ENCODE measurements around the gene ZNF48.

The ZNF48 gene

GRCh38 chr16:30349675-30350074, 45.5 kb upstream of the ZNF48 start:
- TF ChIP-seq REST (IDR thresholded peaks at IDR 0.05; ENCODE audit: insufficient read depth in 1 of 2, low read depth in 2 of 2, low read length in 2 of 2), result no peak
- no peak for TF ChIP-seq SIN3A (IDR thresholded peaks at IDR 0.05; ENCODE audit: borderline replicate concordance, insufficient read depth, low read length)
- TF ChIP-seq POLR2AphosphoS5 (IDR thresholded peaks at IDR 0.05; ENCODE audit: low read depth, low read length), result no peak
- TF ChIP-seq TAF1 (IDR thresholded peaks at IDR 0.05; ENCODE audit: borderline replicate concordance, insufficient read depth, low read length), result no peak
- no peak for TF ChIP-seq FOXP2 (optimal IDR thresholded peaks at IDR 0.05; ENCODE audit: borderline replicate concordance, extremely low read depth, extremely low read length, insufficient read depth)

GRCh38 chr16:30350134-30350871, 44.9 kb upstream of the ZNF48 start:
- TF ChIP-seq TAF1 (IDR thresholded peaks at IDR 0.05; ENCODE audit: borderline replicate concordance, insufficient read depth, low read length) (no peak), POLR2AphosphoS5 (IDR thresholded peaks at IDR 0.05; ENCODE audit: low read depth, low read length) (no peak), SIN3A (IDR thresholded peaks at IDR 0.05; ENCODE audit: borderline replicate concordance, insufficient read depth, low read length) (no peak), FOXP2 (optimal IDR thresholded peaks at IDR 0.05; ENCODE audit: borderline replicate concordance, extremely low read depth, extremely low read length, insufficient read depth) (no peak), REST (IDR thresholded peaks at IDR 0.05; ENCODE audit: insufficient read depth in 1 of 2, low read depth in 2 of 2, low read length in 2 of 2) (no peak)

GRCh38 chr16:30351001-30351441, 44.2 kb upstream of the ZNF48 start:
- no peak for TF ChIP-seq POLR2AphosphoS5 (IDR thresholded peaks at IDR 0.05; ENCODE audit: low read depth, low read length)
- no peak for TF ChIP-seq SIN3A (IDR thresholded peaks at IDR 0.05; ENCODE audit: borderline replicate concordance, insufficient read depth, low read length)
- TF ChIP-seq REST (IDR thresholded peaks at IDR 0.05; ENCODE audit: insufficient read depth in 1 of 2, low read depth in 2 of 2, low read length in 2 of 2), result no peak
- TF ChIP-seq FOXP2 (optimal IDR thresholded peaks at IDR 0.05; ENCODE audit: borderline replicate concordance, extremely low read depth, extremely low read length, insufficient read depth), result no peak
- no peak for TF ChIP-seq TAF1 (IDR thresholded peaks at IDR 0.05; ENCODE audit: borderline replicate concordance, insufficient read depth, low read length)

GRCh38 chr16:30351586-30352419, 43.4 kb upstream of the ZNF48 start:
- TF ChIP-seq SIN3A (IDR thresholded peaks at IDR 0.05; ENCODE audit: borderline replicate concordance, insufficient read depth, low read length) (no peak), POLR2AphosphoS5 (IDR thresholded peaks at IDR 0.05; ENCODE audit: low read depth, low read length) (no peak), TAF1 (IDR thresholded peaks at IDR 0.05; ENCODE audit: borderline replicate concordance, insufficient read depth, low read length) (no peak), FOXP2 (optimal IDR thresholded peaks at IDR 0.05; ENCODE audit: borderline replicate concordance, extremely low read depth, extremely low read length, insufficient read depth) (no peak), REST (IDR thresholded peaks at IDR 0.05; ENCODE audit: insufficient read depth in 1 of 2, low read depth in 2 of 2, low read length in 2 of 2) (no peak)

Data from PFSK-1 (cell line).